Left hindlimb (tissue), 1 donor: ENCODE data around the gene LAMA3.

Experiments used
- DNase-seq: peaks from one replicate; pipeline ENCODE4 v3.0.0-alpha.2; 2018

Gene LAMA3

DNA sequence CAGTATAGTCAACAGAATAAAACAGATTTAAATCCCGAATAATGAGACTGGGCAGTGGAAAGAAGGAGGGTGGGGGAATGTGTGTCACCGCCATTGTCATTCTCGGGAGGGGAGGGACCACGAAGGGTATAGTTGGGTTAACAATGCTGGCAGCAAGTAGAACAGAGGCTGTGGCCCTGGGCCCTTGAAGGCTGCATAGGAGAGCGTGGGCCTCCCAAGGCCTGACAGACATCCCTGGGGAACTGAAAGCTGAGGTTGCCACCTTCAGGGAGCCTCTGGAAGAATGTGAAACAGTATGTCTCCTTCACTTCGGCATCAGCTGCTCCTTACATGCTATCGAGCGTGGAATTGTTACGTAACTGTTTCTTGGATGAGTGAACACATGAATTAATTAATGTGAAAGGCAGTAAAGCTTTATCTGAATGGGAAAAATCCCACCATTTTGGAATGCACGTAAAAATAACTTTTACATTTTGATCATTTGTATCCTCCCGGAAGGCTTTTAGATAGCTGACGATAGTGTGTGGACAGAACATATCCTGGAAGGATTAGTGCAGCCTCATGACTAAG, 232.5 kb downstream of the LAMA3 start:
- DNase-seq = no peak

DNA sequence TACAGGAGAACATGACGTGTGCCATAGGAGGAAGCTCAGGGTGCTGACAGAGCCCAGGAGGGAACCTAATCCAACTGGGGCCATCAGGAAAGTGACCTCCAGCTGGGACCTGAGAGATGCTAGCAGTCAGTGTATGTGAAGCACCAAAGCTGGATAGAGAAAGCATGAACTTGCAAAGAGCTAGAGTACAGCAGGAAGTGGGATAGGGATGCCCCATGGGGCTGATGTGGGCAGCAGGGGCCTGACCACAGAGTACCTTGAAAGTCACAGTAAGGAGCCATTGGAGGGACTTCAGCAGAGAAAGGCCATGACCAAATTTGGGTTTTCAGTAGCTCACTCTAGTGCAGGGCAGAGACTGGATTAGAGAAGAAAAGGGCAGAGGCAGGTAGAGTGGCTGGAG, 233.7 kb downstream of the LAMA3 start:
- no peak for DNase-seq

DNA sequence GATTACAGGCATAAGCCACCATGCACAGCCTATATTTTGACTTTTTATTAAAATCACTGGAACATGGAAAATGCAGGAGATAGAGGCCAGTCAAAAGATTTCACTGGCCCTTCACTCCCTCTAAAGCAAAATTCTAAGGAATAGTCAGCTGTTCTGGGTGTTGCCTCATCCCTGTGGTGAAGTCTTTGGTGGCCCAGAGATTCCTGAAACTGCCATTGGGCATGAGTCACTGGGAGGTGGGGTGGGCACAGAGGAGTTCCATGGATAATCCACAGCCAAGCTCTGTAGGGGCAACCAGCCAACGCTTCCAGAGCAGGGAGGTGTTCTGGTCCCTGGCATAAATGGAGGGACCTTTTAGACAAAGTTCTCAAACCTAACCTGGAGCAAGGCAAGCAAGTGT, 235.6 kb downstream of the LAMA3 start:
- DNase-seq = no peak

- DNase-seq = no peak
Measured at GRCh38 chr18:23926571-23926970, 237.3 kb downstream of the LAMA3 start.

GRCh38 chr18:23927821-23928746, 238.8 kb downstream of the LAMA3 start:
- no peak for DNase-seq

- no peak for DNase-seq
Measured at GRCh38 chr18:23929362-23929930, 240.2 kb downstream of the LAMA3 start.

DNA sequence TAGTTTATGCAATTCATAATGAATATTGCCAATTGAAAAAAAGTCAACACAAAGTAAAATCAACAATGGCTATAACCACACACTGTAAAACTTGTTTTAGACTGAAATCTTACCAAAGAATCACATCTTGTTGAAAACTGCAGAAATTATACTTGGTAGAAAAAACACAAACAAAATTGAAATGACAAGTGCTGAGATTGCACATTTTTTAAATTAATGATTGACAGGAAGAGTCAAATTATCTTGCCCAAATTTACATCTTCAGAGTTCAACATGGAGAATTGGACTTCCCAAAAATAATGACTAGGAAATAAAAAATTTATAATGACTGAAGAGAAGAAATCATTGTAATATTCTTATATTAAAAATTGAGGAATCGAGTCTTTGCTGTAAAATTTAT, 240.7 kb downstream of the LAMA3 start:
- no peak for DNase-seq

- DNase-seq = no peak
Measured at GRCh38 chr18:23932385-23933067, 243.3 kb downstream of the LAMA3 start.

- no peak for DNase-seq
Measured at GRCh38 chr18:23933407-23933806, 244.2 kb downstream of the LAMA3 start.

DNA sequence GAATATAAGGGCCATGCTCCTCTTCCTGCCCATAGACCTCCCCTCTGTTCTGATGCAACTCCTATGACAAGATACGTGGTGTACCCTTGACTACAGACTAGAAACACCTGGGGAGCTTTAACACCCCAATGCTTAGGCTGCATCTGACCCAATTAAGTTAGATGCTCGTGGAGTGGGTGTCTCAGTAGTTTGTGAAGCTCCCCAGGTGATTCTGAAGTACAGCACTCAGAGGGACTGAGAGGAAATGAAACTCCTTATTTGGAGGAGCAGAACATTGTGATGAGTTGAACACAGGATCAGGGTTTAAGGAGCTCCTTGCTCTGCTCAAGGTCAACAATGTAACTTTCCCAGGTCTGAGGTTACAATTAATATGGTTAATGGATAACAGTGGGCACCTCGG, 245.0 kb downstream of the LAMA3 start:
- DNase-seq = no peak

DNA sequence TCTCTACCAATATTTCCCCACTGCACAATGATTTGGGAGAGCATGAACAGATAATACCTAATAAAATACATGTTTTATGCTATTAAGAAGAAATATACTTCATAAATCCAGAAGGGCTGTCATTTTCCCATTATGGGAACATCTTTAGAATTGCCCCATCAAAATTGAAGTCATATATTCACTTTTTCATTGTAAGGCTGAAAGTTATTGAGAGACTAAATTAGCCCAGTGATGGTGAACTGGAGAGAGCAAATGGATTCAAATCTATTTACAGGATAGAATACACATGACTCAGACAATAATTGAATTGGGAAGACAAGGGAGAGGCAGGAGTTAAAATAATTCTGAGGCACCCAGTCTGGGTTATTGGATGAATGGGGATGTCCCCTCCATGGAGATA, 245.6 kb downstream of the LAMA3 start:
- DNase-seq = no peak

DNA sequence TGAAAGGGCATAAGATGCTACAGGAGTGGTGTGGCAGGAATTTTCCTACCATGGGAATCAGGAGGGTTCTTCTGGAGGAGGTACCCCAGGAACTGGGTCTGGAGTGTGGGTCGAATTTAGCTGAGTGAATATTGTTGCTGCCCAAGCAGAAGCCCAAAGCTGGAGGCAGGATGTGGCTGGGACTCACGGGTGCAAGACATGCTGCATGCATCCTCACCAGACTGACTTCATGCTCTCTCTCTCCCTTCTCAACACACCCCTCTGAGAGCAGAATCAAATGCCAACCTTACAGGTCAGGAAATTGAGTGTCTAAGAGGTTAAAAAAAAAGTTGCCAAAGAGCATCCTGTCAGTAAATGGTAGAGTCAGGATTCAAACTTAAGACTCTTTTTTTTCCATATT, 246.6 kb downstream of the LAMA3 start:
- DNase-seq = no peak

- DNase-seq = no peak
Measured at GRCh38 chr18:23936381-23936958, 247.2 kb downstream of the LAMA3 start.

- no peak for DNase-seq
Measured at GRCh38 chr18:23938043-23938756, 248.9 kb downstream of the LAMA3 start.

DNA sequence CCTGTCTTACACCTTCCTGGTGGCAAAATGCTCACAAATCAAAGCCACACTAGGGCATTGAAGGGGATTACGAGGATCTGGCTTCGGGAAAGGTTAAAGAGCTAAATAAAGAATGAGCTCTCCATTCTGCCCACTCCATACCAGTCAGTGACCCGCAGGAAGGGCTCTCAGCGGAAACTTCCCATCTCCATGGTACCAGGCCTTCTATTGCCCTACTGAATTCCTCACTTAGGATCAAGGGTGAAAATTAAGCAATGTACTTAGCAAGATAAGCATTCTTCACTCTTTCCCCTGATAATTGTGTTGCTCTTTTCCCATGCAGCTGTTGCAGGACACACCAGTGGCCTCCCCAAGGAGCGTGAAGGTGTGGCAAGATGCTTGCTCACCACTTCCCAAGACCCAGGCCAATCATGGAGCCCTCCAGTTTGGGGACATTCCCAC, 249.7 kb downstream of the LAMA3 start:
- DNase-seq = no peak

DNA sequence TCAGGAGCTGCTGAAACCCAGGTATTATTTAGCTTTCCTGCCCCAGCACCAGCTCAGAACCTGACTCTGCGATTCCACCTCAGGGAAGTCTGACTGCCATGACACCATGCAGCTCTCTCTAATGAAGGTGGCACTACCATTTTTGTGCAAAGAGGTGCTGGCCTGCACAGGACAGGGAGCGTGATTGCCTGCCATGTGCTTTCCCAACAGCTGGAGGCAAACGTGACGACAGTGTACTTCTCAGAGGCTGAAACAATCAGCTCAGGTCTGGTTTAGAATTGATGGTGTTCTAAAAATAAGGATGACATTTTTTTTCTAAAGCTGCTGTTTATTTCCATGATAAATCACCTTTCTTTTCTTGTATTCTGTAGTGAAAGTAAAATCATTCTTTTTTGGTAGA, 250.1 kb downstream of the LAMA3 start:
- no peak for DNase-seq

GRCh38 chr18:23939896-23940295, 250.6 kb downstream of the LAMA3 start:
- DNase-seq = no peak

DNA sequence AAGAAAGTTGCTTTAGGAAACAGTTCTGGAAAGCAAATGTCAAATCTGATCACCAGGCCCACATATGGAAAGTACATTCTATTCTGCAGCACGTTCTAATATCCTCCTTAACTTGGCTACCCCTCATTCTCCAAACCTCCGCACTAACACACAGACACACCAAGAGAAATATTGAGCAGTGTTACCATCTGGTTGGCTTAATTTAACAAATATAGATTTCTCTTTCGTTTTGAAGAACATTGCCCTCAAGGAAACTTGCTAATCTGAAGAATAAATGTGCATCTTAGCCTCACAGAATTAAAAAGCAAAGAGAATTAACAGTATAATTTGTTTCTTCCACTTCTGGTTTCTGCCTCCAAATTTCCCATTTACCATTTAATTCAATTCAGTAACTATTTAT, 252.5 kb downstream of the LAMA3 start:
- DNase-seq = no peak

- DNase-seq = no peak
Measured at GRCh38 chr18:23943104-23943503, 253.9 kb downstream of the LAMA3 start.

DNA sequence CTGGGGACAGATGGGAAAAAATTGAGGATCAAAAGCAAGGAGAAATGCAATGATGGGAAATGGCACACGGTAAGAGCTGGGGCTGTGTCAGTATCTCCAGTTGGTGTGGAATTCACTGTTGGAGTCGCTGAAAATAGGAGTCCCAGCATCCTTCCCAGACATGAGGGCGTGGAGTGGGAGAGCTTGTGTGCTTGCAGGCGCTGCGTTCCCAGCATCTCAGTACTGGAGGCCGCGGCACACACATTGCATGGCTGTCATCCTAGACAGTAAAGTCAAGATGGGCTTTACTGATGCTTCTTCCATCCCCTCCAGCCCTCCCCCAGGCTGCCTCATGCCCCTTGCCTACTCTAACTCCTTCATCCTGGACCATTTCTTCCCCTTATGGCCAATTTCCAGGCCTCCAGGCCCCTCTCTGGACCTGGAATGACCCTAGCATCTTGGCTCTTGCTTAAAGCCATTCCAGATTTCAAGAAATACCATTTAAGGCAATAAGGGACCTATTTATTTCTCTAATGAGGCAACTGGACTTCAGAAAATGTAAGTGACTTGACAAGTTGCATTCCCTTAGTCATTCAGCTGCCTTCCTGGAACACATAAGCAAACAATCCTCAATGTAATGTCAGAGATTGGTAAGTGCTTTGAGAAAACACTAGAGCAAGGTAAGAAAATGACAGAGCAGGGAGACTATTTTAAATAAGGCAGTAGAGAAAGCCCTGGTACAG, 254.8 kb downstream of the LAMA3 start:
- no peak for DNase-seq

GRCh38 chr18:23945416-23946079, 256.3 kb downstream of the LAMA3 start:
- DNase-seq = no peak
